GM19193 (cell line): ENCODE data around the gene SEPTIN10.

ENCODE experiments used
- POLR2A ChIP-seq: IDR thresholded peaks from 4 replicates; pipeline ENCODE4 v1.6.1; 2011; ENCODE audit not compliant: insufficient read depth, insufficient read length; ENCODE audit errors: extremely low read depth

The SEPTIN10 gene

GRCh38 chr2:109508556-109508955 is 105.2 kb downstream of the SEPTIN10 start:
- TF ChIP-seq POLR2A: no peak

DNA sequence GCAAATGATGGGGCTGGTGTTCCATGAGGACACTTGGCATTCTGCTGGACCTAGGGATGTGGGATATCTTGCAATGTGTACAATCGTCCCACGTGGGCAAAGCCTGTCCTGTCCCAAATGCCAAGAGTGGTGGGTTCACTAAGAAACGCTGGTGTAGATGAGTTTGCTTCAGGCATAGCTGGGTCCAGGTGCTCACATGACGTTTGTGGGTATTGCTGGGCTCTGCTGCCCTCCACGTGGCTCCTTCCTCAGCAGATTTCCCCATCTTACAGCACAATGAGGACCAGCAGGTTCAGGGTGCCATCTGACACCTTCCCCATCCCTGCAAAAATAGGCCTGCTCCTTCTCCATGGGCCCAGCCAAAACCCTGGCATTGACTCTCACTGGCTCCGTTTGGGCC is 105.9 kb downstream of the SEPTIN10 start:
- TF ChIP-seq POLR2A: no peak

DNA sequence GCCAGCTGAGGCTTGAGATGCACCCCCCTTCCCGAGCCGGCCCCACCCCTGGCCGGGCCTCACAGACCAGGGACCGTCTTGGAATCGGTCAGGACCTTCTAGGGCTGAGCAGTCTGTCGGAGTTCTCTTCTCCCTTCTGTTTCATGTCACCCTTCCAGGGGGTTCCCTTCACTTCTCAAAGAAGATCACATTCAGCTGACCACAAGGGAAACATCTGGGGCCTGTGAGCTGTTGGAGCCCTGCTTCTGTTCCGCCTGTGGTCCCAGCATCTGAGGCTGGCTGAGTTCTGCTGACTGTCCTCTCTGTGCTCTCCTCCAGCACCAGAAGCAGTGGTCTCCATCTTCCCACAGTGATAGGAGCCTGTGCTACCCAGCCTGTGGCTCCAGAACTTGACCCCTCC is 106.5 kb downstream of the SEPTIN10 start:
- TF ChIP-seq POLR2A: no peak

- TF ChIP-seq POLR2A: no peak
These were observed 110.6 kb downstream of the SEPTIN10 start for GRCh38 chr2:109503191-109503590.

DNA sequence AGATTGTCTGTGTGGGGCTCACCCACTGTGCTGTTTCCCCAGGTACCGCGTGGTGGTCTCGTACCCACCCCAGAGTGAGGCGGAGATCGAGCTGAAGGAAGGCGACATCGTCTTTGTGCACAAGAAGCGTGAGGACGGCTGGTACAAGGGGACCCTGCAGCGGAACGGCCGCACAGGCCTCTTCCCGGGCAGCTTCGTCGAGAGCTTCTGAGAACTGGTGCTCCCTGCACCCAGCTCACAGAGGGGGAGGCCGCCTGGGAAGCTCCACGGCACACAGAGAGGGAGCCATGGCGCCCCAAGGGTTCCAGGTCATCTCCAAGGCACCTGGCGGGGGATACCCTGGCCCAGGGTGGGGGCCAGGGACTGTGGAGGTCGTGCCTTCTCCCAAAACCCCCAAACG is 112.3 kb downstream of the SEPTIN10 start:
- no peak for TF ChIP-seq POLR2A

DNA sequence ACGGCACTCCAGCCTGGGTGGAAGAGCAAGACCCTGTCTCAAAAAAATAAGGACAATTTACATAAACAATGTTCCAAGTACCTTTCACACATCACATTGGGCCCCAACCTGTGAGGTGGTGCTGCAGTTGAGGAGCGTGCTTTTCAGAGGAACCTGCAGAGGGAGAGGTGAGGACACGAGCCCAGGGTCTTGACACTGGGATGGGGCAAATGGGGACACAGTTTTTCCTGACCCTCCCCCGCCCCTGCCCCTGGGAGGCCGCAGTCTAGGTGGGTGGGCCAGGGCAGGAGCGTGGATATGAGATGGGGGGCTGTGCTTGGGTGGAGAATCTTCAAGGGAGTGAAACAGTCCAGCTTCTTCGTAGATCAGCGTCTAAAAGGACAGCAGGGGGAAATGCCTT is 112.9 kb downstream of the SEPTIN10 start:
- no peak for TF ChIP-seq POLR2A

DNA sequence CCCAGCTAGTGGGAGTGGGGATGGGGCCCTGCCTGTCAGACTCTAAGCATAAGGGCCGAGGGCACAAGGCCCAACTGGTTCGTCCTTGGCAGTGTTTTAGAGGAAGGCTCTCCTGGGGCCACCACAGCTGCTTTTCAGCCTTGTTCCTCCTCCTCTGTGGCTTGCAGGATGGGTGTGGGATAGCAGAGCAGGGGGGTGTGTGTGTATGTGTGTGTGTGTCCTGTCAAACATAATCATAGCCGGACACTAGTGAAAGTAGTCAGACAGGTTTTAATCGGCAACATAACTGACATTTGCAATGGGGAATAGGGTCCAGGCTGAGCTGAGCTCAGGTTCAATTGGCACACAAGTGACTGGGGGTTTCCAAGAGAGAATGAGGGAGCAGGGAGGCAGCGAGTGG is 114.2 kb downstream of the SEPTIN10 start:
- TF ChIP-seq POLR2A: no peak

GRCh38 chr2:109498906-109499305 is 114.9 kb downstream of the SEPTIN10 start:
- TF ChIP-seq POLR2A: no peak

GRCh38 chr2:109497911-109498870 is 115.6 kb downstream of the SEPTIN10 start:
- TF ChIP-seq POLR2A: no peak

GRCh38 chr2:109497463-109497862 is 116.3 kb downstream of the SEPTIN10 start:
- TF ChIP-seq POLR2A: no peak

GRCh38 chr2:109494351-109494750 is 119.4 kb downstream of the SEPTIN10 start:
- TF ChIP-seq POLR2A: no peak

DNA sequence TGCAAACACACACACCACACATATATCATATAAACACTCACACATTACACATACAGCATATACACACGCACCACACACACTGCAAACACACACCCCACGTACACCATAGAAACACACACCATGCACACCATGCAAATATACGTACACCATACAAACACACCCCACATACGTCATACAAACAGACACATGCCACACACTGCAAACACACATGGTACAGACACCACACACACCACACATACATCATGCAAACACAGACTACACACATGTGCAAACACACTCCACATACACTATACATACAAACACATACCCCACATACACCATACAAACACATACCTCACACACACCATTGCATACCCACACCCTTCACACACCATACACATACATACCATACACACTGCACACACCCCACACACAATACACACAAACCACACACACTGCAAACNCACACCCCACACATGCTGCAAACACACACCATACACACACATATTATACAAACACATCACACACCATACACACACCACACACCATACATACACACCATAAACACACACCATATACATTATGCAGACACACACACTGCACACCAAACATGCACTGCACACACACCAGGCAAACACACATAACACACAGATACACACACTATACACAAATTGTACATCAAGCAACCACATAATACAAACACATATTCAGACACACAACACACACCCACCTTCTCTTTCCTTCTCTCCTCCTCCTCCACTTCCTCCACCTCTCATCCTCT is 120.4 kb downstream of the SEPTIN10 start:
- no peak for TF ChIP-seq POLR2A
